ENCODE data around the gene CHTOP. TPM values are rescaled to one million over a fixed set of nuclear protein-coding genes. Genes with fewer than 3 reads are reported as not detected.
A peak's percentile ranks its signal among the peaks of the same experiment; 100 is the strongest.
"Not testable (repeated sequence)": the region's sequence is repeated elsewhere in the genome, so short reads cannot be mapped to it uniquely, and the experiment has no call there.

Gene CHTOP
- total and polyA plus RNA-seq, 2 donors, result 61.0 to 111 TPM

GRCh38 chr1:153633161-153633753 is 609 bp upstream of the CHTOP start:
- H3K27ac ChIP-seq (ENCODE audit: low read depth in 1 of 2, low read length in 1 of 2), result peak overlapping the region; percentile 38 to 100
- H3K9me3 ChIP-seq (ENCODE audit: control insufficient read depth in 2 of 2, insufficient read depth in 1 of 2, low read length in 1 of 2), result peaks cover 0 to 6% of the 10 kb centered on the region in 2 donors
- peaks cover 22 to 26% of the 10 kb centered on the region in 2 donors for H3K36me3 ChIP-seq (ENCODE audit: control insufficient read depth in 2 of 2, insufficient read depth in 2 of 2, low read length in 1 of 2)
- H3K4me3 ChIP-seq (ENCODE audit: low read length in 2 of 2), result peak overlapping the region; percentile 98 to 100
- 83% methylated on average over 18 of the region's 18 CpGs for WGBS
- no peaks in the 10 kb centered on the region for H3K27me3 ChIP-seq (ENCODE audit: control insufficient read depth in 2 of 2, insufficient read depth in 1 of 2, low read length in 1 of 2)
- H3K4me1 ChIP-seq (ENCODE audit: control insufficient read depth in 2 of 2, insufficient read depth in 2 of 2, low read length in 2 of 2), result peaks cover 14 to 33% of the 10 kb centered on the region in 2 donors
- DNase-seq (ENCODE audit: low read depth in 6 of 9, low spot score in 9 of 9), result no peak

GRCh38 chr1:153635872-153636271 is 2.0 kb downstream of the CHTOP start:
- Histone ChIP-seq H3K27ac (ENCODE audit: low read depth in 1 of 2, low read length in 1 of 2) (no peak overlapping the region), H3K4me1 (ENCODE audit: control insufficient read depth in 2 of 2, insufficient read depth in 2 of 2, low read length in 2 of 2) (peaks cover 14 to 21% of the 10 kb centered on the region in 2 donors), H3K9me3 (ENCODE audit: control insufficient read depth in 2 of 2, insufficient read depth in 1 of 2, low read length in 1 of 2) (peaks cover 0 to 6% of the 10 kb centered on the region in 2 donors), H3K4me3 (ENCODE audit: low read length in 2 of 2) (no peak overlapping the region), H3K36me3 (ENCODE audit: control insufficient read depth in 2 of 2, insufficient read depth in 2 of 2, low read length in 1 of 2) (peaks cover 45 to 53% of the 10 kb centered on the region in 2 donors), H3K27me3 (ENCODE audit: control insufficient read depth in 2 of 2, insufficient read depth in 1 of 2, low read length in 1 of 2) (no peaks in the 10 kb centered on the region)
- 97% methylated on average over 7 of the region's 7 CpGs for WGBS
- no peak for DNase-seq (ENCODE audit: low read depth in 6 of 9, low spot score in 9 of 9)

- no peak overlapping the region for H3K4me3 ChIP-seq (ENCODE audit: low read length in 2 of 2)
- DNase-seq (ENCODE audit: low read depth in 6 of 9, low spot score in 9 of 9), result no peak
- peaks cover 48 to 57% of the 10 kb centered on the region in 2 donors for H3K36me3 ChIP-seq (ENCODE audit: control insufficient read depth in 2 of 2, insufficient read depth in 2 of 2, low read length in 1 of 2)
- H3K27ac ChIP-seq (ENCODE audit: low read depth in 1 of 2, low read length in 1 of 2), result no peak overlapping the region
- no peaks in the 10 kb centered on the region for H3K27me3 ChIP-seq (ENCODE audit: control insufficient read depth in 2 of 2, insufficient read depth in 1 of 2, low read length in 1 of 2)
- peaks cover 0 to 6% of the 10 kb centered on the region in 2 donors for H3K9me3 ChIP-seq (ENCODE audit: control insufficient read depth in 2 of 2, insufficient read depth in 1 of 2, low read length in 1 of 2)
- WGBS, result 97% methylated on average over 9 of the region's 9 CpGs
- peaks cover 14 to 21% of the 10 kb centered on the region in 2 donors for H3K4me1 ChIP-seq (ENCODE audit: control insufficient read depth in 2 of 2, insufficient read depth in 2 of 2, low read length in 2 of 2)
Measured at GRCh38 chr1:153636312-153636711, 2.4 kb downstream of the CHTOP start.

GRCh38 chr1:153638261-153638660 is 4.4 kb downstream of the CHTOP start:
- DNase-seq (ENCODE audit: low read depth in 6 of 9, low spot score in 9 of 9), result no peak
- WGBS, result 98% methylated on average over 6 of the region's 6 CpGs
- H3K27ac ChIP-seq (ENCODE audit: low read depth in 1 of 2, low read length in 1 of 2), result no peak overlapping the region
- peaks cover 66 to 77% of the 10 kb centered on the region in 2 donors for H3K36me3 ChIP-seq (ENCODE audit: control insufficient read depth in 2 of 2, insufficient read depth in 2 of 2, low read length in 1 of 2)
- peaks cover 14 to 18% of the 10 kb centered on the region in 2 donors for H3K4me1 ChIP-seq (ENCODE audit: control insufficient read depth in 2 of 2, insufficient read depth in 2 of 2, low read length in 2 of 2)
- H3K4me3 ChIP-seq (ENCODE audit: low read length in 2 of 2), result no peak overlapping the region
- H3K27me3 ChIP-seq (ENCODE audit: control insufficient read depth in 2 of 2, insufficient read depth in 1 of 2, low read length in 1 of 2), result no peaks in the 10 kb centered on the region
- peaks cover 0 to 6% of the 10 kb centered on the region in 2 donors for H3K9me3 ChIP-seq (ENCODE audit: control insufficient read depth in 2 of 2, insufficient read depth in 1 of 2, low read length in 1 of 2)

- no peaks in the 10 kb centered on the region for H3K27me3 ChIP-seq (ENCODE audit: control insufficient read depth in 2 of 2, insufficient read depth in 1 of 2, low read length in 1 of 2)
- H3K4me1 ChIP-seq (ENCODE audit: control insufficient read depth in 2 of 2, insufficient read depth in 2 of 2, low read length in 2 of 2), result peaks cover 14% of the 10 kb centered on the region in 2 donors
- no peaks in the 10 kb centered on the region for H3K9me3 ChIP-seq (ENCODE audit: control insufficient read depth in 2 of 2, insufficient read depth in 1 of 2, low read length in 1 of 2)
- H3K27ac ChIP-seq (ENCODE audit: low read depth in 1 of 2, low read length in 1 of 2), result no peak overlapping the region
- 98% methylated on average over 3 of the region's 3 CpGs for WGBS
- DNase-seq (ENCODE audit: low read depth in 6 of 9, low spot score in 9 of 9), result no peak
- H3K36me3 ChIP-seq (ENCODE audit: control insufficient read depth in 2 of 2, insufficient read depth in 2 of 2, low read length in 1 of 2), result peaks cover 75 to 87% of the 10 kb centered on the region in 2 donors
- no peak overlapping the region for H3K4me3 ChIP-seq (ENCODE audit: low read length in 2 of 2)
Measured at GRCh38 chr1:153639280-153639679, 5.4 kb downstream of the CHTOP start.

- 98% methylated on average over 5 of the region's 5 CpGs for WGBS
- peaks cover 10 to 14% of the 10 kb centered on the region in 2 donors for H3K4me1 ChIP-seq (ENCODE audit: control insufficient read depth in 2 of 2, insufficient read depth in 2 of 2, low read length in 2 of 2)
- not testable (repeated sequence) for DNase-seq (ENCODE audit: low read depth in 6 of 9, low spot score in 9 of 9); H3K27me3 ChIP-seq (ENCODE audit: control insufficient read depth in 2 of 2, insufficient read depth in 1 of 2, low read length in 1 of 2); H3K4me3 ChIP-seq (ENCODE audit: low read length in 2 of 2); H3K9me3 ChIP-seq (ENCODE audit: control insufficient read depth in 2 of 2, insufficient read depth in 1 of 2, low read length in 1 of 2); H3K27ac ChIP-seq (ENCODE audit: low read depth in 1 of 2, low read length in 1 of 2)
- peaks cover 80 to 95% of the 10 kb centered on the region in 2 donors for H3K36me3 ChIP-seq (ENCODE audit: control insufficient read depth in 2 of 2, insufficient read depth in 2 of 2, low read length in 1 of 2)
Measured at GRCh38 chr1:153640213-153640612, 6.3 kb downstream of the CHTOP start.

GRCh38 chr1:153640861-153641260 is 7.0 kb downstream of the CHTOP start:
- H3K4me1 ChIP-seq (ENCODE audit: control insufficient read depth in 2 of 2, insufficient read depth in 2 of 2, low read length in 2 of 2), result peaks cover 4 to 11% of the 10 kb centered on the region in 2 donors
- no peaks in the 10 kb centered on the region for H3K27me3 ChIP-seq (ENCODE audit: control insufficient read depth in 2 of 2, insufficient read depth in 1 of 2, low read length in 1 of 2)
- DNase-seq (ENCODE audit: low read depth in 6 of 9, low spot score in 9 of 9), result no peak
- peaks cover 85 to 98% of the 10 kb centered on the region in 2 donors for H3K36me3 ChIP-seq (ENCODE audit: control insufficient read depth in 2 of 2, insufficient read depth in 2 of 2, low read length in 1 of 2)
- no peaks in the 10 kb centered on the region for H3K9me3 ChIP-seq (ENCODE audit: control insufficient read depth in 2 of 2, insufficient read depth in 1 of 2, low read length in 1 of 2)
- WGBS, result 90% methylated on average over 6 of the region's 6 CpGs
- no peak overlapping the region for H3K27ac ChIP-seq (ENCODE audit: low read depth in 1 of 2, low read length in 1 of 2)
- no peak overlapping the region for H3K4me3 ChIP-seq (ENCODE audit: low read length in 2 of 2)

GRCh38 chr1:153642161-153642560 is 8.3 kb downstream of the CHTOP start:
- H3K4me1 ChIP-seq (ENCODE audit: control insufficient read depth in 2 of 2, insufficient read depth in 2 of 2, low read length in 2 of 2), result peaks cover 4 to 7% of the 10 kb centered on the region in 2 donors
- WGBS, result 96% methylated on average over 11 of the region's 11 CpGs

GRCh38 chr1:153643100-153643499 is 9.2 kb downstream of the CHTOP start:
- Histone ChIP-seq H3K27me3 (ENCODE audit: control insufficient read depth in 2 of 2, insufficient read depth in 1 of 2, low read length in 1 of 2) (no peaks in the 10 kb centered on the region), H3K4me3 (ENCODE audit: low read length in 2 of 2) (no peak overlapping the region), H3K4me1 (ENCODE audit: control insufficient read depth in 2 of 2, insufficient read depth in 2 of 2, low read length in 2 of 2) (peaks cover 7% of the 10 kb centered on the region in 2 donors), H3K36me3 (ENCODE audit: control insufficient read depth in 2 of 2, insufficient read depth in 2 of 2, low read length in 1 of 2) (peaks cover 82 to 92% of the 10 kb centered on the region in 2 donors), H3K27ac (ENCODE audit: low read depth in 1 of 2, low read length in 1 of 2) (no peak overlapping the region), H3K9me3 (ENCODE audit: control insufficient read depth in 2 of 2, insufficient read depth in 1 of 2, low read length in 1 of 2) (no peaks in the 10 kb centered on the region)
- DNase-seq (ENCODE audit: low read depth in 6 of 9, low spot score in 9 of 9), result no peak
- WGBS, result 99% methylated on average over 11 of the region's 11 CpGs

More at GRCh38 chr1:153642161-153642560, 8.3 kb downstream of the CHTOP start:
- no peak for DNase-seq (ENCODE audit: low read depth in 6 of 9, low spot score in 9 of 9)
- peaks cover 86 to 96% of the 10 kb centered on the region in 2 donors for H3K36me3 ChIP-seq (ENCODE audit: control insufficient read depth in 2 of 2, insufficient read depth in 2 of 2, low read length in 1 of 2)
- H3K9me3 ChIP-seq (ENCODE audit: control insufficient read depth in 2 of 2, insufficient read depth in 1 of 2, low read length in 1 of 2), result no peaks in the 10 kb centered on the region
- no peak overlapping the region for H3K4me3 ChIP-seq (ENCODE audit: low read length in 2 of 2)
- H3K27me3 ChIP-seq (ENCODE audit: control insufficient read depth in 2 of 2, insufficient read depth in 1 of 2, low read length in 1 of 2), result no peaks in the 10 kb centered on the region
- H3K27ac ChIP-seq (ENCODE audit: low read depth in 1 of 2, low read length in 1 of 2), result no peak overlapping the region

Measured in thymus (tissue), 11 donors.